ENCODE data around the gene UCK2. TPM values are rescaled to one million over a fixed set of nuclear protein-coding genes. Genes with fewer than 3 reads are reported as not detected.

Gene UCK2
- total and polyA plus RNA-seq, 2 donors (not counting 3 experiments of a cell fraction or from before 2014, with no cell fraction given) = 62.3 to 74.7 TPM

DNA sequence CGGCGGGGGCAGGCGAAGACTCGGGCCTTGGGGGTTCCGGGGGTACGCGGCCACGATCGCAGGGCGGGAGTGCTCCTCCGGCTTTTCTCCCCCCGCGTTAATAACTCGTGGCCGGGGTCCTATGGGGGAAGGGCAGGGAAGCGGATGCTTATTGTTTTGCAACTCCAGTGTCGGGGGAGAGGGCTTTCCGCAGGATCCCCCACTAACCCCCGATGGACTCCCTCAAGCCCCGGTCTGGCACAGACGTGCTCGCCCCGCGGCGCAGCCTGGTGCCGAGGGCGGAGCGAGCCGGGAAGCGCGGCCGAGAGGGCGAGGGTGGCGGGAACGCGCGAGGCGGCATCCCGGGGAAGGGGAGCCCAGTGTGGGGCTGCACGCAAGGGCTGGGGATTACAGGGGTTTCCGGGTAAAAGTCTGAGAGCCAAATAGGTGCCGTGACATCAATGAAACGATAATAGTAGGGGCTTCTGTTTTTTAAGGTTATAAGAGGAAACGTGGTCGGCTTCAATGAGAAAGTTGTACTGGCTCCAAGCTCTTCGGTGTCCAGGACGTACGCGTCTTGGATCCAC lies 772 bp downstream of the UCK2 start:
- ChIA-PET CTCF (interaction anchor here (1.0 to 2.3 kb wide), 15 partner anchors 10 to 230 kb away, joined by 3 to 13 read pairs (median 8); no protein-coding TSS in a partner anchor), POLR2A (interaction anchor here (1.3 to 1.6 kb wide), 4 partner anchors 57 to 73 kb away, joined by 4 to 9 read pairs (median 4); partner anchors contain the start of gene TMCO1)
- Histone ChIP-seq H3K79me2 (ENCODE audit: control insufficient read depth, insufficient read depth, low read length) (peaks cover 53% of the 10 kb centered on the region), H3K36me3 (ENCODE audit: control insufficient read depth in 2 of 2, extremely low read depth in 1 of 2, insufficient read depth in 2 of 2, low read length in 2 of 2) (no peaks in the 10 kb centered on the region), H3K4me2 (ENCODE audit: insufficient read depth, low read length) (peak overlapping the region; percentile 97), H4K20me1 (replicated peaks; ENCODE audit: control insufficient read depth, extremely low read depth, insufficient read depth, low read length) (no peaks in the 10 kb centered on the region), H3K9me3 (replicated peaks; ENCODE audit: control insufficient read depth, insufficient read depth, low read length) (no peaks in the 10 kb centered on the region), H3K4me3 (replicated peaks in 1 of 3; ENCODE audit: insufficient read depth in 1 of 3, low read depth in 1 of 3, low read length in 3 of 3) (peak overlapping the region; percentile 77 to 93 (median 86)), H3K9ac (replicated peaks; ENCODE audit: extremely low read depth, insufficient read depth, low read length) (peak overlapping the region; percentile 97), H3K27me3 (ENCODE audit: control insufficient read depth in 2 of 2, insufficient read depth in 2 of 2, low read length in 2 of 2) (no peaks in the 10 kb centered on the region), H3K4me1 (ENCODE audit: control insufficient read depth, extremely low read depth, insufficient read depth, low read length) (peaks cover 13% of the 10 kb centered on the region), H3K9me1 (replicated peaks; ENCODE audit: control insufficient read depth, extremely low read depth, insufficient read depth, low read length) (no peaks in the 10 kb centered on the region), H2AFZ (ENCODE audit: low read depth, low read length) (peak overlapping the region; percentile 49), H3K27ac (ENCODE audit: insufficient read depth, low read depth, low read length) (peak overlapping the region; percentile 95)
- BruUV-seq (replicated peaks) = TSS peak; percentile 89
- DNase-seq (ENCODE audit: low read depth, low spot score) (peak; percentile 49), FAIRE-seq (peak; percentile 59)
- intact Hi-C loops (cut with micrococcal nuclease) = loop anchor here (1.0 to 5.0 kb wide), 5 partner anchors 56 to 1009 kb away; partner anchors contain the start of gene POGK
- dilution Hi-C loops (cut with MboI; ENCODE audit: extremely low pct_ligation_motif_present, low sequenced_read_pairs) = no loop called here
- peak; percentile 17 for TF ChIP-seq MYC (IDR thresholded peaks at IDR 0.05; ENCODE audit: low read depth, low read length)
- TF ChIP-seq, protein P1, sequence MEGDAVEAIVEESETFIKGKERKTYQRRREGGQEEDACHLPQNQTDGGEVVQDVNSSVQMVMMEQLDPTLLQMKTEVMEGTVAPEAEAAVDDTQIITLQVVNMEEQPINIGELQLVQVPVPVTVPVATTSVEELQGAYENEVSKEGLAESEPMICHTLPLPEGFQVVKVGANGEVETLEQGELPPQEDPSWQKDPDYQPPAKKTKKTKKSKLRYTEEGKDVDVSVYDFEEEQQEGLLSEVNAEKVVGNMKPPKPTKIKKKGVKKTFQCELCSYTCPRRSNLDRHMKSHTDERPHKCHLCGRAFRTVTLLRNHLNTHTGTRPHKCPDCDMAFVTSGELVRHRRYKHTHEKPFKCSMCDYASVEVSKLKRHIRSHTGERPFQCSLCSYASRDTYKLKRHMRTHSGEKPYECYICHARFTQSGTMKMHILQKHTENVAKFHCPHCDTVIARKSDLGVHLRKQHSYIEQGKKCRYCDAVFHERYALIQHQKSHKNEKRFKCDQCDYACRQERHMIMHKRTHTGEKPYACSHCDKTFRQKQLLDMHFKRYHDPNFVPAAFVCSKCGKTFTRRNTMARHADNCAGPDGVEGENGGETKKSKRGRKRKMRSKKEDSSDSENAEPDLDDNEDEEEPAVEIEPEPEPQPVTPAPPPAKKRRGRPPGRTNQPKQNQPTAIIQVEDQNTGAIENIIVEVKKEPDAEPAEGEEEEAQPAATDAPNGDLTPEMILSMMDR (IDR thresholded peaks at IDR 0.05; ENCODE audit: extremely low read depth in 1 of 2, insufficient read depth in 1 of 2, low read depth in 1 of 2, low read length in 2 of 2) = no peak
- TF ChIP-seq EZH2 (IDR thresholded peaks at IDR 0.05; ENCODE audit: borderline replicate concordance, low read depth, low read length, severe bottlenecking) = no peak
- peak; percentile 47 for TF ChIP-seq POLR2A (IDR thresholded peaks at IDR 0.05; ENCODE audit: low read depth, low read length)
- TF ChIP-seq FOS (IDR thresholded peaks at IDR 0.05; ENCODE audit: borderline replicate concordance, insufficient read depth, low read length) = no peak
- TF ChIP-seq JUN (IDR thresholded peaks at IDR 0.05; ENCODE audit: borderline replicate concordance, insufficient read depth, insufficient read length, low read depth) = no peak
- no peak for TF ChIP-seq POLR2AphosphoS5 (IDR thresholded peaks at IDR 0.05; ENCODE audit: insufficient read depth, low read depth, low read length)
- no peak for TF ChIP-seq MAX (IDR thresholded peaks at IDR 0.05; ENCODE audit: insufficient read depth, insufficient read length)
- TF ChIP-seq GATA2 (IDR thresholded peaks at IDR 0.05; ENCODE audit: insufficient read depth, insufficient read length, low read depth, low read length) = no peak
